HEK293 (cell line): ENCODE results near the gene WWOX.
A peak's percentile ranks its signal among the peaks of the same experiment; 100 is the strongest.

Source experiments
- CTCF ChIA-PET: fragments of 350-600 bp; formaldehyde crosslinking; extraction: SDS; loops from one replicate; lab custom pipeline; 2021; ENCODE audit warnings: antibody characterized with exemption; lab: Yijun Ruan, JAX
- POLR2A ChIA-PET: fragments of 300-600 bp; formaldehyde crosslinking; extraction: SDS; loops from one replicate; lab custom pipeline; 2020; ENCODE audit warnings: antibody characterized with exemption, inconsistent platforms; lab: Yijun Ruan, JAX
- H3K27ac ChIP-seq: fragments of 200-500 bp; sonication (Bioruptor generic); 2 replicates; pipeline ENCODE4 v1.5.1; 2014; ENCODE audit warnings: low read depth, low read length, control low read depth, inconsistent platforms; ENCODE audit errors: extremely low read depth
- H3K36me3 ChIP-seq, 2 experiments: fragments of 200-500 bp in 1 of 2; sonication (Bioruptor generic) in 1 of 2; 1 replicate in 1 of 2; 2 replicates in 1 of 2; pipeline ENCODE4 v1.5.1; 2014 to 2017; ENCODE audit warnings: inconsistent platforms in 2 of 2, low read length in 2 of 2; ENCODE audit not compliant: control insufficient read depth in 2 of 2, insufficient read depth in 1 of 2
- H3K4me1 ChIP-seq: fragments of 200-500 bp; sonication (Bioruptor generic); 2 replicates; pipeline ENCODE4 v1.5.1; 2014; ENCODE audit warnings: mild to moderate bottlenecking, low read length, inconsistent platforms; ENCODE audit not compliant: control insufficient read depth, insufficient read depth
- H3K4me3 ChIP-seq: 2 replicates; pipeline ENCODE4 v1.5.1; 2011; ENCODE audit warnings: low read depth, mild to moderate bottlenecking, control low read depth, low read length, moderate library complexity
- H3K9me3 ChIP-seq: fragments of 200-500 bp; sonication (Bioruptor generic); 2 replicates; pipeline ENCODE4 v1.5.1; 2014; ENCODE audit warnings: low read depth, low read length, inconsistent platforms; ENCODE audit not compliant: control insufficient read depth, insufficient read depth
- ELK4 ChIP-seq: IDR thresholded peaks from 2 replicates; pipeline ENCODE4 v1.6.1; 2011; ENCODE audit warnings: mild to moderate bottlenecking, low read depth, low read length, borderline replicate concordance
- HIC1 ChIP-seq: fragments of 450-650 bp; formaldehyde crosslinking; IDR thresholded peaks from 2 replicates; pipeline ENCODE4 v1.5.1; 2016; ENCODE audit warnings: missing biosample characterization, missing genetic modification characterization
- PRDM2 ChIP-seq: fragments of 450-650 bp; formaldehyde crosslinking; IDR thresholded peaks from 2 replicates; pipeline ENCODE4 v1.5.1; 2016; ENCODE audit warnings: missing biosample characterization, missing genetic modification characterization, borderline replicate concordance
- REST ChIP-seq: fragments of 450-650 bp; formaldehyde crosslinking; IDR thresholded peaks from 2 replicates; pipeline ENCODE4 v1.5.1; 2016; ENCODE audit warnings: missing biosample characterization, missing genetic modification characterization
- TSHZ1 ChIP-seq: fragments of 450-650 bp; formaldehyde crosslinking; IDR thresholded peaks from 2 replicates; pipeline ENCODE4 v1.5.1; 2016; ENCODE audit warnings: missing biosample characterization, missing genetic modification characterization, borderline replicate concordance
- ZBTB20 ChIP-seq: fragments of 450-650 bp; formaldehyde crosslinking; IDR thresholded peaks from 2 replicates; pipeline ENCODE4 v1.5.1; 2016; ENCODE audit warnings: missing biosample characterization, missing genetic modification characterization
- ZFP3 ChIP-seq: fragments of 450-650 bp; formaldehyde crosslinking; IDR thresholded peaks from 2 replicates; pipeline ENCODE4 v1.5.1; 2016; ENCODE audit warnings: low read depth, missing biosample characterization, missing genetic modification characterization
- ZNF133 ChIP-seq: fragments of 450-650 bp; formaldehyde crosslinking; IDR thresholded peaks from 2 replicates; pipeline ENCODE4 v1.5.1; 2016; ENCODE audit warnings: missing biosample characterization, missing genetic modification characterization
- ZNF146 ChIP-seq: fragments of 450-650 bp; formaldehyde crosslinking; IDR thresholded peaks from 2 replicates; pipeline ENCODE4 v1.5.1; 2016; ENCODE audit warnings: missing biosample characterization, missing genetic modification characterization
- ZNF175 ChIP-seq: fragments of 450-650 bp; formaldehyde crosslinking; IDR thresholded peaks from 2 replicates; pipeline ENCODE4 v1.5.1; 2016; ENCODE audit warnings: missing biosample characterization, missing genetic modification characterization
- ZNF19 ChIP-seq: fragments of 450-650 bp; formaldehyde crosslinking; IDR thresholded peaks from 2 replicates; pipeline ENCODE4; 2016; ENCODE audit warnings: missing biosample characterization, missing genetic modification characterization, low read depth
- ZNF214 ChIP-seq: fragments of 450-650 bp; formaldehyde crosslinking; IDR thresholded peaks from 2 replicates; pipeline ENCODE4 v1.5.1; 2017; ENCODE audit warnings: missing biosample characterization, mild to moderate bottlenecking, missing genetic modification characterization, borderline replicate concordance
- ZNF248 ChIP-seq: fragments of 450-650 bp; formaldehyde crosslinking; IDR thresholded peaks from 2 replicates; pipeline ENCODE4 v1.5.1; 2017; ENCODE audit warnings: missing biosample characterization, missing genetic modification characterization
- ZNF37A ChIP-seq: fragments of 450-650 bp; IDR thresholded peaks from 2 replicates; pipeline ENCODE4 v1.5.1; 2018; ENCODE audit warnings: missing biosample characterization, missing genetic modification characterization
- ZNF558 ChIP-seq: fragments of 450-650 bp; formaldehyde crosslinking; IDR thresholded peaks from 2 replicates; pipeline ENCODE4 v1.5.1; 2016; ENCODE audit warnings: missing biosample characterization, missing genetic modification characterization
- ZNF624 ChIP-seq: fragments of 450-650 bp; formaldehyde crosslinking; IDR thresholded peaks from 2 replicates; pipeline ENCODE4 v1.5.1; 2017; ENCODE audit warnings: missing biosample characterization, missing genetic modification characterization
- ZNF660 ChIP-seq: fragments of 450-650 bp; IDR thresholded peaks from 2 replicates; pipeline ENCODE4 v1.5.1; 2018; ENCODE audit warnings: missing biosample characterization, mild to moderate bottlenecking, missing genetic modification characterization
- ZNF768 ChIP-seq: fragments of 450-650 bp; formaldehyde crosslinking; IDR thresholded peaks from 2 replicates; pipeline ENCODE4 v1.5.1; 2018; ENCODE audit warnings: missing biosample characterization, mild to moderate bottlenecking, missing genetic modification characterization
- ZNF837 ChIP-seq: fragments of 450-650 bp; formaldehyde crosslinking; IDR thresholded peaks from 2 replicates; pipeline ENCODE4 v1.5.1; 2016; ENCODE audit warnings: missing biosample characterization, missing genetic modification characterization

The WWOX gene

GRCh38 chr16:79165506-79165905, 1066.1 kb downstream of the WWOX start:
- no peaks in the 10 kb centered on the region; the same call in 1 of the 2 replicates for H3K4me1 ChIP-seq
- ChIA-PET CTCF (no interaction called here), POLR2A (no interaction called here)
- TF ChIP-seq ZNF558 (no peak), PRDM2 (tag by site-specific recombination) (no peak), ELK4 (no peak), ZFP3 (tag by site-specific recombination) (no peak), ZNF248 (tag by site-specific recombination) (no peak), ZNF624 (tag by site-specific recombination) (no peak), ZNF837 (tag by site-specific recombination) (no peak), ZNF175 (tag by site-specific recombination) (no peak), TSHZ1 (tag by site-specific recombination) (no peak), ZNF133 (tag by site-specific recombination) (no peak), ZBTB20 (tag by site-specific recombination) (no peak), ZNF214 (tag by site-specific recombination) (no peak)
- H3K36me3 ChIP-seq = no peaks in the 10 kb centered on the region
- no peak overlapping the region for H3K4me3 ChIP-seq
- H3K9me3 ChIP-seq = no peaks in the 10 kb centered on the region
- no peak overlapping the region for H3K27ac ChIP-seq

- ChIA-PET POLR2A (no interaction called here), CTCF (no interaction called here)
- Histone ChIP-seq H3K9me3 (no peaks in the 10 kb centered on the region), H3K4me1 (peaks cover 6% of the 10 kb centered on the region; the same call in 1 of the 2 replicates), H3K27ac (no peak overlapping the region), H3K36me3 (no peaks in the 10 kb centered on the region), H3K4me3 (no peak overlapping the region)
- TF ChIP-seq ZNF146 = peak; percentile 62; the same call in 1 of the 2 replicates
- TF ChIP-seq ZNF768 (tag by site-specific recombination) = no peak
- TF ChIP-seq REST (tag by site-specific recombination) = no peak
- no peak for TF ChIP-seq ZNF660 (tag by site-specific recombination)
- no peak for TF ChIP-seq HIC1 (tag by site-specific recombination)
- no peak for TF ChIP-seq ZNF37A (tag by site-specific recombination)
- TF ChIP-seq ZNF19 (tag by site-specific recombination) = no peak
Observed at GRCh38 chr16:79167893-79168292, 1068.4 kb downstream of the WWOX start.
